GM18511 (cell line): Measurements from ENCODE around the gene PPP1R3E.
"Not testable (repeated sequence)": the region's sequence is repeated elsewhere in the genome, so short reads cannot be mapped to it uniquely, and the experiment has no call there.

Experiments
- ATAC-seq: cut with Tn5 transposase; IDR thresholded peaks from one replicate; pipeline ENCODE4 v1.9.1; 2021; ENCODE audit warnings: mild to moderate bottlenecking, moderate library complexity; ENCODE audit not compliant: unreplicated experiment

PPP1R3E gene, protein sequence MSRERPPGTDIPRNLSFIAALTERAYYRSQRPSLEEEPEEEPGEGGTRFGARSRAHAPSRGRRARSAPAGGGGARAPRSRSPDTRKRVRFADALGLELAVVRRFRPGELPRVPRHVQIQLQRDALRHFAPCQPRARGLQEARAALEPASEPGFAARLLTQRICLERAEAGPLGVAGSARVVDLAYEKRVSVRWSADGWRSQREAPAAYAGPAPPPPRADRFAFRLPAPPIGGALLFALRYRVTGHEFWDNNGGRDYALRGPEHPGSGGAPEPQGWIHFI

GRCh38 chr14:23302290-23303225, at the start of gene PPP1R3E:
PPP1R3E (minus strand) TSS chr14:23302859; CDS start chr14:23302576, 283 bp downstream.
- ATAC-seq = peak; percentile 46

DNA sequence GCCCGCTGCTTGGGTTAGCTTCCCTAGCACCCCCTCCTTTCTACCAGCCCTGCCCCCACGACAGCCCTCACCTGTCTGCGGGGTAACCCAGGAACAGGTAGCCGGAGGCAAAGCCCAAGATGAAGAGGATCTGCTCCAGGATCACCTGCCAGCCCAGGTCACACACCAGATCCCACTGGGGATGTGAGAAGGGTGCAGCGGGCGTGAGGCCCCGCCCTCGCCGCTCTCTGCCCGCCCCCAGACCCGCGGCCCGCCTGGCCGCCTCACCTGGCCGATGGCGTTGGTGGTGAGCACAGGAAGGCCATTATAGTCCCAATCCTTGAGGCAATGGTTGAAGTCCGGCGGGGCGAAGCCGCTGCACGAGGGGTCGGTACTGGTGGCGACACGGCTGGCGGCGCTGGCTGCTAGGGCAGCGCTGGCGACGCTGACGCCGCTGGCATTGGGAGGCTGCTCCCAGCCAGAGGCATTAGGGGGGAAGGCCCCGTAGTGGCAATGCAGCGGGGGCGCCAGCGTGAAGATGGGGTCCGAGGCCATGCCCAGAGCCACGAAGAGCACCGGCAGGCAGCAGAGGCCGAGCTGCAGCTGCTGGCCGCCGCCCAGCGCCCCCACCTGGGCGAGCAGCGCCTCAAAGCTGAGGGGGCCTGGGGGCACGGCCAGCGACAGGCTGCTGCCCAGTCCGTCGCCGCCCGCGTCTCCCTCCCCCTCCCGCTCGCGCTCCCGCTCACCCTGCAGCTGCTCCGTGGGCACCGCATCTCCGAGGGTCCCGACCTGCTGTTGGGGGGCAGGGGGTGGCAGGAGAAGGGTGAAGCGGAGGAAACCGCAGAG, 49.2 kb upstream of the PPP1R3E start:
- no peak for ATAC-seq

DNA sequence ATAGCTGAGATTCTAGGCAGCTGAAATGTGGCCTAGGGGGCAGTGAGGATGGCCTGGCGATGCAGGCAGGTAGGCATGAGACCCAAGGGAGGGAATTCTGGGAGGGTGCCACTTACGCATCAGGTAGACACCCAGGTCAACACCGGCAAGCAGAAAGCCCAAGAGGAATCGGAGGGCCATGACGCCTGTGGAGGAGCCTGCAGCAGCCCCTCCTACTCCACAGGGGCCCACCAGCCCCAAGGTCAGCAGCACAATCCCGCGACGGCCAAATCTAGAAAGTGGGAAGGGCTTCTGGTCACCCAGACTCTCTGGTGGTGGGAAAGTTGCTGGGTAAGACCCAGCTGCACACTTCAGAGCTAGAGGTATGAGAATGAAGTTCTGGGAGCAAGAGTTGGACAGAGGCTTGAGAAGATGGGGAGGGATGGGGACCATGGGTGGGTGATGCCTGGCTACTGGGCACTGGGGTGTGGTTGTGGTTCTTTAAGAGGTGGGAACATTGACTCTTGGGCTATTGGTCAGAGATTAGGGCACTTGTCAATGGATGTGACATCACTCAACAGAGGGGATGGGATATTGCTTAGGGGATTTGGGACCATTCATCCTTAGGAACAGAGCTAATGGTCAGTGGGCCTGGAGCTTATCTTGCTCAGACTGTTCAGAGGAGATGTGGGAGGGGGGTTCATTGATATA, 46.6 kb upstream of the PPP1R3E start:
- no peak for ATAC-seq

DNA sequence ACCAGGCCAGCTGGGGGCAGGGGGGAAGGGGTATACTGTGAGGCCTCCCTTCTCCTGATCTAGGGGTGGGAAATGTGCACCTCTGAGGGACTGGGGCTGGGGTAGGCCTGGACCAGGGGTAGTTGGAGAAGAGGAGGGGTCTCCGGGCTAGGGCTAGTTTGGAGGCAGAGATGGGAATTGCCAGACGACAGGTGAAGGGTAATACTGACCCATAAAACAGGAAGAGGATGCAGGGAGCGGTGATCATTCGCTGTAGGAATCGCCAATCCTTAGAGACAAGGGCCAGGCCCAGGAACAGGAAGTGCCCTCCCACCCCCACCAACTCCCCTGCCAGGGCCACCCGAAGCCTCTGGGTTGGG, 45.6 kb upstream of the PPP1R3E start:
- no peak for ATAC-seq

- ATAC-seq = no peak
Measured at GRCh38 chr14:23347406-23348296, 45.0 kb upstream of the PPP1R3E start.

DNA sequence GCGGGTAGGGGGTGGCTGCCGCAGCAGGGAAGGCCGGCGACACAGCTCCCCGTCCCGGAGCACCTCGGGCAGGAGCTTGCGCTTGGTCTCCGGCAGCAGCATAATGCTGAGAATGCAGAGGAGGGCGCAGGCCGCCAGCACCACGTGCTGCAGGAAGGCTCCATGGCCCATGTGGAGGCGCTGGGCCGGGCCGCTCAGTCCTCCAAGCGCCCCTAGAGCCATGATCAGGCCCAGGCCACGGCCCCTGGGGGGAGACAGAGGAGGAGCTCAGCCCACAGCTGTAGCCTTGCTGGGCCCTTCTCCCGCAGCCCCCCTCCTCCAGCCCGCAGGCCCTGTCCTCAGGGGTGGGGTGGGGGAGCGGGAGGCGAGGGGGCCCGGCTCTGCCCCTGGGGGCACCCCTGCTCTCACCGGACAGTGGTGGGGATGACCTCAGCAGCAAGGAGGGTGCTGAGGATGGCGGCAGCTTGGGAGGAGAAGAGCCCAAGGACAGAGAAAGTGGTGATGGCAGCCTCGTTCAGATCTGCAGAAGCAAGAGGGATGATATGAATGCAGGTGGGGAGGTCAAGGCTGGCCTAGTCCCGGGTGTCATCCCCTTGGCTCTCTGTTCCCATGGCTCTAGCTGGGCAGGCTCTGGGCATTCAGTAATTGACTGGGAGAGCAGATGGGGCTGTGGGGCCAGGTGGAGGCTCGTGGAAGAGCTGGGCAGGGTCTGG, 44.2 kb upstream of the PPP1R3E start:
- no peak for ATAC-seq

GRCh38 chr14:23345987-23346692, 43.5 kb upstream of the PPP1R3E start:
- ATAC-seq = no peak

- no peak for ATAC-seq
Measured at GRCh38 chr14:23344481-23344880, 41.8 kb upstream of the PPP1R3E start.

- no peak for ATAC-seq
Measured at GRCh38 chr14:23339506-23340268, 37.0 kb upstream of the PPP1R3E start.

DNA sequence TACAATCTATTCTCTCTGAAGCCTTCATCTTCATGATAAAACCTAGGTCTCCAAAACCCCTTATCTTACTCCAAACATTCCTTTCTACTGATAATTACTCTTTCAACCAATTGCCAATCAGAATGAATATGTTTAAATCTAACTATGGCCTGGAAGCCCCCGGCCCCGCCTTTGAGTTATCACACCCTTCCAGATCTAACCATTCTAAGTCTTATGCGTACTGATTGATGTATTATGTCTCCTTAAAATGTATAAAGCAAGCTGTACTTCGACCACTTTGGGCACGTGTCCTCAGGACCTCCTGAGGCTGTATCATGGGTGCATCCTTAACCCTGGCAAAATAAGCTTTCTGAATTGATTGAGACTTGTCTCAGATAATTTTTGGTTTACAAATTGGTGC, 33.0 kb upstream of the PPP1R3E start:
- no peak for ATAC-seq

GRCh38 chr14:23327947-23328744, 25.5 kb upstream of the PPP1R3E start:
- no peak for ATAC-seq

DNA sequence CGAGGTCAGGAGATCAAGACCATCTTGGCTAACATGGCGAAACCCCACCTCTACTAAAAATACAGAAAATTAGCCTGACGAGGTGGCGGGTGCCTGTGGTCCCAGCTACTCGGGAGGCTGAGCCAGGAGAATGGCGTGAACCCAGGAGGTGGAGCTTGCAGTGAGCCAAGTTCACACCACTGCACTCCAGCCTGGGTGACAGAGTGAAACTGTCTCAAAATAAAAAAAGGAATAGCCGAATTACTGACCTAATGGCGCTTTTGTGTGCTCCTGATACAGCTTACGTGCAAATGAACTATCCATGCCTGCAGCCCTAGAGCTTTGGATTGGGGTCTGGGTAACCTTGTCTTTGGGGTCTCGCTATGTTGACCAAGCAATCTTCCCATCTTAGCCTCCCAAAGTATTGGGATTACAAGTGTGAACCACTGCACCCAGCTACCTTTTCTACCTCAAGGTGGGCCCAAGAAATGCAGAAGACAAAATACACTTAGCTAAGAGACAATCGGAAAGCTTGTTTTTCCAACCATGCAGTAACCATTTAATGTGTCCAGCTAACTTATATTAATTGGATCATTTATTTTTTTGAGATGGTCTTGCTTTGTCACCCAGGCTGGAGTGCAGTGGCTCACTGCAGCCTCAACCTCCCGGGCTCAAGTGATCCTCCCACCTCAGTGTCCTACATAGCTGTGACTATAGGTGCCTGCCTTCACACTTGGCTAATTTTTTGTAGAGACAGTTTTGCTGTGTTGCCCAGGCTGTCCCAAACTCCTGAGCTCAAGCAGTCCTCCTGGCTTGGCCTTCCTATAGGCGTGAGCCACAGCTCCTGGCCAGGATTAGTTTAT, 24.1 kb upstream of the PPP1R3E start:
- no peak for ATAC-seq

- not testable (repeated sequence) for ATAC-seq
Measured at GRCh38 chr14:23325746-23326145, 23.1 kb upstream of the PPP1R3E start.

DNA sequence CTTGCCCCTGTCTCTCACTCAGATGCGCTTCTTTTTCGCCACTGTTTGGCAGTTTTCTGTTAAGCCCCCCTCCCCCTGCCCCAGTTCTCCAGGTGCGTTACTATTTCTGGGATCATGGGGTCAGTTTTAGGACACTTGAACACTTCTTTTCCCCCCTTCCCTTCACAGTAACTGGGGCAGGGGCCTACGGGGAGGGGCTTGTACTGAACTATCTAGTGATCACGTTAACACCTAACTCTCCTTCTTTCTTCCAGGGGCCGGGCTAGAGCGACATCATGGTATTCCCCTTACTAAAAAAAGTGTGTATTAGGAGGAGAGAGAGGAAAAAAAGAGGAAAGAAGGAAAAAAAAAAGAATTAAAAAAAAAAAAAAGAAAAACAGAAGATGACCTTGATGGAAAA, 22.3 kb upstream of the PPP1R3E start:
- no peak for ATAC-seq

DNA sequence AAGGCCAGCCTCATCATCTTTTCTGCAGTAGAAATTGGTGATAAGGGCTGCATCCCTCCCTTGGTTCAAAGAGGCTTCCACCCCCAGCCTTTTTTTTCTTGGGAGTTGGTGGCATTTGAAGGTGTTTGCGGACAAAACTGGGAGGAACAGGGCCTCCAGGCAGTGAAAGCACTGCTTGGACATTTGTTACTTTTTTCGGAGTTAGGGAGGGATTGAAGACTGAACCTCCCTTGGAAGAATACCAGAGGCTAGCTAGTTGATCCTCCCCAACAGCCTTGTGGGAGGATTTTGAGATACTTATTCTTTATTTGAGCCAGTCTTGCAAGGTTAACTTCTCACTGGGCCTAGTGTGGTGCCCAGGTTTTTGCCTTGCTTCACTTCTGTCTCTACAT, 21.8 kb upstream of the PPP1R3E start:
- no peak for ATAC-seq

GRCh38 chr14:23323838-23324454, 21.3 kb upstream of the PPP1R3E start:
- ATAC-seq = no peak
